ENCODE measurements around the gene PCDHGB3. TPM values are rescaled to one million over a fixed set of nuclear protein-coding genes. Genes with fewer than 3 reads are reported as not detected.

Gene PCDHGB3
- total and polyA plus RNA-seq, 9 of the 15 experiments (the other 6 are each of a cell fraction or from before 2014, with no cell fraction given), result 0.05 to 0.19 (median 0.11) TPM; not detected in 2

DNA sequence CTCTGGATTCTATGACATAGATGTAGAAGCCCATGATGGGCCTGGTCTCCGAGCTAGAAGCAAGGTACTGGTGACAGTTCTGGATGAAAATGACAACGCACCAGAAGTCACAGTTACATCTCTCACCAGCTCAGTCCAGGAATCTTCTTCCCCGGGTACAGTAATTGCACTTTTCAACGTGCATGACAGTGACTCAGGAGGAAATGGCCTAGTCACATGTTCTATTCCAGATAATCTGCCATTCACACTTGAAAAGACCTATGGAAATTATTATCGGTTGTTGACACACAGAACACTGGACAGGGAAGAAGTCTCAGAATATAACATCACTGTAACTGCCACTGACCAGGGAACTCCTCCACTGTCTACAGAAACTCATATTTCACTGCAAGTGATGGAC lies 13.9 kb upstream of the PCDHGB3 start (continued):
- TF ChIP-seq, protein P1, sequence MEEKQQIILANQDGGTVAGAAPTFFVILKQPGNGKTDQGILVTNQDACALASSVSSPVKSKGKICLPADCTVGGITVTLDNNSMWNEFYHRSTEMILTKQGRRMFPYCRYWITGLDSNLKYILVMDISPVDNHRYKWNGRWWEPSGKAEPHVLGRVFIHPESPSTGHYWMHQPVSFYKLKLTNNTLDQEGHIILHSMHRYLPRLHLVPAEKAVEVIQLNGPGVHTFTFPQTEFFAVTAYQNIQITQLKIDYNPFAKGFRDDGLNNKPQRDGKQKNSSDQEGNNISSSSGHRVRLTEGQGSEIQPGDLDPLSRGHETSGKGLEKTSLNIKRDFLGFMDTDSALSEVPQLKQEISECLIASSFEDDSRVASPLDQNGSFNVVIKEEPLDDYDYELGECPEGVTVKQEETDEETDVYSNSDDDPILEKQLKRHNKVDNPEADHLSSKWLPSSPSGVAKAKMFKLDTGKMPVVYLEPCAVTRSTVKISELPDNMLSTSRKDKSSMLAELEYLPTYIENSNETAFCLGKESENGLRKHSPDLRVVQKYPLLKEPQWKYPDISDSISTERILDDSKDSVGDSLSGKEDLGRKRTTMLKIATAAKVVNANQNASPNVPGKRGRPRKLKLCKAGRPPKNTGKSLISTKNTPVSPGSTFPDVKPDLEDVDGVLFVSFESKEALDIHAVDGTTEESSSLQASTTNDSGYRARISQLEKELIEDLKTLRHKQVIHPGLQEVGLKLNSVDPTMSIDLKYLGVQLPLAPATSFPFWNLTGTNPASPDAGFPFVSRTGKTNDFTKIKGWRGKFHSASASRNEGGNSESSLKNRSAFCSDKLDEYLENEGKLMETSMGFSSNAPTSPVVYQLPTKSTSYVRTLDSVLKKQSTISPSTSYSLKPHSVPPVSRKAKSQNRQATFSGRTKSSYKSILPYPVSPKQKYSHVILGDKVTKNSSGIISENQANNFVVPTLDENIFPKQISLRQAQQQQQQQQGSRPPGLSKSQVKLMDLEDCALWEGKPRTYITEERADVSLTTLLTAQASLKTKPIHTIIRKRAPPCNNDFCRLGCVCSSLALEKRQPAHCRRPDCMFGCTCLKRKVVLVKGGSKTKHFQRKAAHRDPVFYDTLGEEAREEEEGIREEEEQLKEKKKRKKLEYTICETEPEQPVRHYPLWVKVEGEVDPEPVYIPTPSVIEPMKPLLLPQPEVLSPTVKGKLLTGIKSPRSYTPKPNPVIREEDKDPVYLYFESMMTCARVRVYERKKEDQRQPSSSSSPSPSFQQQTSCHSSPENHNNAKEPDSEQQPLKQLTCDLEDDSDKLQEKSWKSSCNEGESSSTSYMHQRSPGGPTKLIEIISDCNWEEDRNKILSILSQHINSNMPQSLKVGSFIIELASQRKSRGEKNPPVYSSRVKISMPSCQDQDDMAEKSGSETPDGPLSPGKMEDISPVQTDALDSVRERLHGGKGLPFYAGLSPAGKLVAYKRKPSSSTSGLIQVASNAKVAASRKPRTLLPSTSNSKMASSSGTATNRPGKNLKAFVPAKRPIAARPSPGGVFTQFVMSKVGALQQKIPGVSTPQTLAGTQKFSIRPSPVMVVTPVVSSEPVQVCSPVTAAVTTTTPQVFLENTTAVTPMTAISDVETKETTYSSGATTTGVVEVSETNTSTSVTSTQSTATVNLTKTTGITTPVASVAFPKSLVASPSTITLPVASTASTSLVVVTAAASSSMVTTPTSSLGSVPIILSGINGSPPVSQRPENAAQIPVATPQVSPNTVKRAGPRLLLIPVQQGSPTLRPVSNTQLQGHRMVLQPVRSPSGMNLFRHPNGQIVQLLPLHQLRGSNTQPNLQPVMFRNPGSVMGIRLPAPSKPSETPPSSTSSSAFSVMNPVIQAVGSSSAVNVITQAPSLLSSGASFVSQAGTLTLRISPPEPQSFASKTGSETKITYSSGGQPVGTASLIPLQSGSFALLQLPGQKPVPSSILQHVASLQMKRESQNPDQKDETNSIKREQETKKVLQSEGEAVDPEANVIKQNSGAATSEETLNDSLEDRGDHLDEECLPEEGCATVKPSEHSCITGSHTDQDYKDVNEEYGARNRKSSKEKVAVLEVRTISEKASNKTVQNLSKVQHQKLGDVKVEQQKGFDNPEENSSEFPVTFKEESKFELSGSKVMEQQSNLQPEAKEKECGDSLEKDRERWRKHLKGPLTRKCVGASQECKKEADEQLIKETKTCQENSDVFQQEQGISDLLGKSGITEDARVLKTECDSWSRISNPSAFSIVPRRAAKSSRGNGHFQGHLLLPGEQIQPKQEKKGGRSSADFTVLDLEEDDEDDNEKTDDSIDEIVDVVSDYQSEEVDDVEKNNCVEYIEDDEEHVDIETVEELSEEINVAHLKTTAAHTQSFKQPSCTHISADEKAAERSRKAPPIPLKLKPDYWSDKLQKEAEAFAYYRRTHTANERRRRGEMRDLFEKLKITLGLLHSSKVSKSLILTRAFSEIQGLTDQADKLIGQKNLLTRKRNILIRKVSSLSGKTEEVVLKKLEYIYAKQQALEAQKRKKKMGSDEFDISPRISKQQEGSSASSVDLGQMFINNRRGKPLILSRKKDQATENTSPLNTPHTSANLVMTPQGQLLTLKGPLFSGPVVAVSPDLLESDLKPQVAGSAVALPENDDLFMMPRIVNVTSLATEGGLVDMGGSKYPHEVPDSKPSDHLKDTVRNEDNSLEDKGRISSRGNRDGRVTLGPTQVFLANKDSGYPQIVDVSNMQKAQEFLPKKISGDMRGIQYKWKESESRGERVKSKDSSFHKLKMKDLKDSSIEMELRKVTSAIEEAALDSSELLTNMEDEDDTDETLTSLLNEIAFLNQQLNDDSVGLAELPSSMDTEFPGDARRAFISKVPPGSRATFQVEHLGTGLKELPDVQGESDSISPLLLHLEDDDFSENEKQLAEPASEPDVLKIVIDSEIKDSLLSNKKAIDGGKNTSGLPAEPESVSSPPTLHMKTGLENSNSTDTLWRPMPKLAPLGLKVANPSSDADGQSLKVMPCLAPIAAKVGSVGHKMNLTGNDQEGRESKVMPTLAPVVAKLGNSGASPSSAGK (IDR thresholded peaks at IDR 0.05), result peak; percentile 52; the same call in 1 of the 2 replicates
- TF ChIP-seq NFE2 (IDR thresholded peaks at IDR 0.05; ENCODE audit: low read depth) (peak; percentile 28; the same call in 1 of the 2 replicates), BACH1 (tag; IDR thresholded peaks at IDR 0.05) (no peak), FOSL1 (tag; conservative IDR thresholded peaks at IDR 0.05) (0 out of 2 replicates have a peak, but pooled peaks have one; percentile 26)
- TF ChIP-seq, protein P2, sequence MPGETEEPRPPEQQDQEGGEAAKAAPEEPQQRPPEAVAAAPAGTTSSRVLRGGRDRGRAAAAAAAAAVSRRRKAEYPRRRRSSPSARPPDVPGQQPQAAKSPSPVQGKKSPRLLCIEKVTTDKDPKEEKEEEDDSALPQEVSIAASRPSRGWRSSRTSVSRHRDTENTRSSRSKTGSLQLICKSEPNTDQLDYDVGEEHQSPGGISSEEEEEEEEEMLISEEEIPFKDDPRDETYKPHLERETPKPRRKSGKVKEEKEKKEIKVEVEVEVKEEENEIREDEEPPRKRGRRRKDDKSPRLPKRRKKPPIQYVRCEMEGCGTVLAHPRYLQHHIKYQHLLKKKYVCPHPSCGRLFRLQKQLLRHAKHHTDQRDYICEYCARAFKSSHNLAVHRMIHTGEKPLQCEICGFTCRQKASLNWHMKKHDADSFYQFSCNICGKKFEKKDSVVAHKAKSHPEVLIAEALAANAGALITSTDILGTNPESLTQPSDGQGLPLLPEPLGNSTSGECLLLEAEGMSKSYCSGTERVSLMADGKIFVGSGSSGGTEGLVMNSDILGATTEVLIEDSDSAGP (CRISPR knock-in tag; IDR thresholded peaks at IDR 0.05), result no peak
- TF ChIP-seq, protein P3, sequence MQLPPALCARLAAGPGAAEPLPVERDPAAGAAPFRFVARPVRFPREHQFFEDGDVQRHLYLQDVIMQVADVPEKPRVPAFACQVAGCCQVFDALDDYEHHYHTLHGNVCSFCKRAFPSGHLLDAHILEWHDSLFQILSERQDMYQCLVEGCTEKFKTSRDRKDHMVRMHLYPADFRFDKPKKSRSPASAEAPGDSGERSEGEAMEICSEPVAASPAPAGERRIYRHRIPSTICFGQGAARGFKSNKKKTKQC (CRISPR knock-in tag; IDR thresholded peaks at IDR 0.05), result no peak

Measured in K562 (cell line).